Measurements from ENCODE around the gene GCHFR.

DNA sequence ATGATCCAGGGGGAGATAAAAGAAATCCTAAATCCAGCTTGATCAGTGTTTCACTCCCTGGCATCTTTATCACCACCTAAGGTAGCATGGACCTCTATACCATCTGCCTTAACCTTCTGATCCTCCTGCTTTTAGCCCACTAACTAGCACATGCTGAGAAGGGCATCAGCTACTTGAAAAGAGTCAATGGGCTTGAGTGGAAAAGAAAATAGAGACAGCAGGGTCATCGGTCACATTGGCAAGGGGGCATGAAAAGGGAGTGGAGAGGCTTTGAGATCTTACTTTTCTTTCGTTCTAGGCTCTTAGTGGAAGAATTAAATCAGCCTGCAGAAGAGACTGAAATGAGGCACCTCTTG is 42.8 kb downstream of the GCHFR start:
- TF ChIP-seq, protein P1, sequence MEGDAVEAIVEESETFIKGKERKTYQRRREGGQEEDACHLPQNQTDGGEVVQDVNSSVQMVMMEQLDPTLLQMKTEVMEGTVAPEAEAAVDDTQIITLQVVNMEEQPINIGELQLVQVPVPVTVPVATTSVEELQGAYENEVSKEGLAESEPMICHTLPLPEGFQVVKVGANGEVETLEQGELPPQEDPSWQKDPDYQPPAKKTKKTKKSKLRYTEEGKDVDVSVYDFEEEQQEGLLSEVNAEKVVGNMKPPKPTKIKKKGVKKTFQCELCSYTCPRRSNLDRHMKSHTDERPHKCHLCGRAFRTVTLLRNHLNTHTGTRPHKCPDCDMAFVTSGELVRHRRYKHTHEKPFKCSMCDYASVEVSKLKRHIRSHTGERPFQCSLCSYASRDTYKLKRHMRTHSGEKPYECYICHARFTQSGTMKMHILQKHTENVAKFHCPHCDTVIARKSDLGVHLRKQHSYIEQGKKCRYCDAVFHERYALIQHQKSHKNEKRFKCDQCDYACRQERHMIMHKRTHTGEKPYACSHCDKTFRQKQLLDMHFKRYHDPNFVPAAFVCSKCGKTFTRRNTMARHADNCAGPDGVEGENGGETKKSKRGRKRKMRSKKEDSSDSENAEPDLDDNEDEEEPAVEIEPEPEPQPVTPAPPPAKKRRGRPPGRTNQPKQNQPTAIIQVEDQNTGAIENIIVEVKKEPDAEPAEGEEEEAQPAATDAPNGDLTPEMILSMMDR (IDR thresholded peaks at IDR 0.05; ENCODE audit: low read length) = no peak
- TF ChIP-seq EZH2 (IDR thresholded peaks at IDR 0.05; ENCODE audit: borderline replicate concordance, low read length) = no peak

Measured in OCI-LY1 (cell line).